ENCODE measurements around the gene HTN3.

DNA sequence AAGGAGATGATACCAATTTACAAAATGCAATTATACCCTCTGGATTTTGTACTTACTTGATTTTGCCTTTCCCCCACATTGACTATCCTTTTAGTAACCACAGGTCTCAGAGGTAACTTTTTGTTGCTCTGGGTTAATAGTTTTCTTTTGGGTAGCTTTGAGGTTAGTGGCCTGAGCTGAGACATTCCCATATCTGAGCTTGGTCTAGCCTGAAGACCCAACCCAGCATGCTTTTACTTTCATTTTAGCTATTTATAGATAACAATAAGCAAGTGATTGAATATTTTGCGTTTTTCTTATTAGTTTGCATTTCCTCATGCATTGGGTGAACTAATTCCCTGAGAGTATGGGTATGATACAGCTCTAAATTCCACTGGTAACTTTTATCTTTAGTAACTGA, 33.7 kb downstream of the HTN3 start:
- TF ChIP-seq POLR2A (IDR thresholded peaks at IDR 0.05) (no peak), POLR2AphosphoS5 (IDR thresholded peaks at IDR 0.05) (no peak)
